ENCODE data around the gene EPS8.

Gene EPS8

DNA sequence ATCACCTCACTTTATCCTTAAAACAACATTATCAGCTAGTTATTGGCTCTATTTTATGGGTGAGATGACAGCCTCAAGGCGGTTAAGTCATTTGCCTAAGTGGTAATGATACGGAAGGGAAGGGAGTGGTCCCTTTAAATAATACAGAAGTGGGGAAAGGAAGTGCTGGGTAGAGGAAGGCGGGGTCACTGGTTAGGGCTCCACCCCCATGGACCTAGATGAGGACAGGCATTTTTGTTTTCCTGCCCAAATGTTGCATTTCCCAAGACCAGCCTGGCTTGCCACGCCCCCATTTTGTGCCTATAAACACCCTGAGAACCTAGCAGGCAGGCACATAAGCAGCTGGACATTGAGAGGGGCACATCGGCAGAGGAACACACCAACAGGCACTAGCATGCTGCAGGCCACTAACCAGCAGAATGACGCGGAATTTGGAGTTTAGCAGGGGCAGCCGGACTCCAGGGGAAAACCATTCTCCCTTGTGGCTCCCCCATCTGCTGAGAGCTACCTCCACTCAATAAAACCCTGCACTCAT, 100.9 kb downstream of the EPS8 start:
- no peak for ATAC-seq

- ATAC-seq = no peak
Measured at GRCh38 chr12:15687583-15687982, 101.6 kb downstream of the EPS8 start.

DNA sequence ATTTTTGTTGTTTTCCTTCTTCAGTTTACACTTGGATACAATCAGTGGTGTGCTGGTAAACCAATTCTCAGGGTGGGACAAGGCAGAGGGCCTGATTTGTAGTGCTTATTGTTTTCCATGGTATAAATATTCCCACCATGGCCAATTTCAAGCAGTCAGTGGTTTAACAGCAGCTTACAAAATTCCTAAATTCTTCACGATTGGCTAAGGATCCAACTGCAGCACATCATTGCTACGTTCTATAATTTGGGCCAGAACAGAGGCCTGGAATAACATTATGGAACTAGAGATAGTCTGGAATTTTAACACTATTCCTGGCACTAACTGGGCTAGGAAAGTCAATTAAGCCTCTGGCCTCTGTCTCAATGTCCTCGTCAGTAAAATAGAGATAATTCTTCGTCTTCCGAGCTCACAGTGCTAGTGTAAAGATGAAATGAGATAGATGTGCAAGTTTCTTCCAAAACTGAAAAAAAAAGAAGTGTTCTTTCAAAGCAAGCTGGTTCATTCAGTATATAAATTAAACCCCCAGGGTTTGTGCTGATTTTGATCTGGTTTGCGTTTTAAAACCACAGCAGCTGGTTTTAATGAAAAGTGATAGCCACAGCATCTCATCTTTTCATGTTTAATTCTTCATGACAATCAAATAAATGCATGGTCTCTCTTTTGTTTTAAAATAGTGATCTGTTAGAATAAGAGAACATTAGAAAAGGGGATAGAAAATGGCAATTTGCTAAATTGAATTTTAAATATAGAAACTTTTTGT, 104.1 kb downstream of the EPS8 start:
- ATAC-seq = no peak

GRCh38 chr12:15682826-15683225, 106.4 kb downstream of the EPS8 start:
- ATAC-seq = no peak

- no peak for ATAC-seq
Measured at GRCh38 chr12:15679151-15679550, 110.0 kb downstream of the EPS8 start.

GRCh38 chr12:15677726-15678201, 111.4 kb downstream of the EPS8 start:
- no peak for ATAC-seq

DNA sequence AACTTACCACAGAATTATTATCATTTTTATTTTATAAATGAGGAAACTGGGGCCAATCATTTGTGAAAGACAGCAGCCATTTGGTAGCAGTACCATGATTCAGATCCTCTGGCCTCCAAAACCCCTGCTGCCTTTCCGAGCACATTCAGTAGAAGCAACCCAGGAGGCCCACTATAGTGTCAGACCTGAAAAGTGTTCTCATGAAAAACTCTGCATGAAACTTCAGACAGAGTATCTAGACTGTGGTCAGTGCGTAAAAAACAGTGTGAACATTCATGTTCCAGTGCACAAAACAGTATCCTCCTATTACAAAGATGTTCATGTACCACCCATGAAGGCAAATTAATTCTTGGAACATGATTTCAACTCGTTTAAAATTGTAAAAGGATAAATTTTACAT, 112.0 kb downstream of the EPS8 start:
- ATAC-seq = no peak

GRCh38 chr12:15672671-15673270, 116.4 kb downstream of the EPS8 start:
- ATAC-seq = no peak

GRCh38 chr12:15670756-15671155, 118.4 kb downstream of the EPS8 start:
- no peak for ATAC-seq

- ATAC-seq = no peak
Measured at GRCh38 chr12:15669256-15669948, 119.8 kb downstream of the EPS8 start.

- no peak for ATAC-seq
Measured at GRCh38 chr12:15664491-15664890, 124.7 kb downstream of the EPS8 start.

DNA sequence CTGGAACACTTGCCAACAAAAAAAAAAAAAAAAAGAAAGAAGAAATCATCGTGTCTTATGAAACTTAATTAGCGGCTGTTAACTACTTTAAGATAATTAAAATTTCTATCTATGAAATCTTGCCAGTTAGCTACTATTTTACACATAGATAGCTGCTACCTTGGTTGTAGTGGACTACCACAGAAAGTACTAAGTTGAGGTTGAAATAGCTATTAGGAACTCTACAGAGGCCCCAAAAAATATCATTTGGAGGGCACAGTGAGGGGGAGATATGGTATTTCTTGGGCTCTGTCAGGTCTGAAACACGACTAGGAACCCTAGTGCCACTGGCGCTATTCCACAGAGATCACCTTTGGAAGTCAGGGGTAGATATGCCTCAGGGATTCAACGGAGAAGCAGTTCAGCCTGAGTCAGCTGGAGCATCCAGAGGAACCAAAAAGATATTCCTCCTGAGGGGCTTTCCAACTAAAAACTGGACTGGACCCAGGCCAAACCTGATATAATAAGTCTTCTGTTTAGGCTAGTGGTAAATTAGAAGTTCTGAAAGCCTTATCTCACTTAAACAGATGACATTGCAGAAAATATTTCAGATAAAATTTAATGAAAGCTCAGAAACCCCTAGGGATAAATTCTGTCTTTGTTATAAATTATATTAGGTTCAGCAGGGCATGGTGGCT, 126.1 kb downstream of the EPS8 start:
- no peak for ATAC-seq

- ATAC-seq = peak in 1 of 2 donors; percentile 27
Measured at GRCh38 chr12:15662303-15662980, 126.7 kb downstream of the EPS8 start.

DNA sequence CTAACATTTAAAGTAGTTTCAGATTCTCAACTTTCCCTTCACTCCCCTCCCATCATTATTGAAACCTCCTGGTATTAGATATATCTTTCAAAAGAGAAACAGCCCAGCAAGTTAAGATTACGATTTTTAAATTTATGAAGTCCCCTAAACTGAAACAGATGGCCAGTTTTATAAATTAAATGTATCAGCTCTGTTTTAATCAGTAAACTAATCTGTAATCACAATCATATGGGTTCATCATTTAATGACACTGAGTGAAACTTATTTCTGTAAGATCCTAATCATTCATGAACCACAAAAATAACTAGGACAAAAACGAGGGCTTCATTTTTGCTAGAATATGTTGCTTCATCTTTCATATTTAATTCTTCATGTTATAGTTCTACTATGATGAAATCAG, 137.8 kb downstream of the EPS8 start:
- ATAC-seq = no peak

- no peak for ATAC-seq
Measured at GRCh38 chr12:15650399-15651128, 138.6 kb downstream of the EPS8 start.

GRCh38 chr12:15649347-15649746, 139.8 kb downstream of the EPS8 start:
- ATAC-seq = no peak

- ATAC-seq = no peak
Measured at GRCh38 chr12:15648558-15648957, 140.6 kb downstream of the EPS8 start.

- ATAC-seq = no peak
Measured at GRCh38 chr12:15646581-15646980, 142.6 kb downstream of the EPS8 start.

DNA sequence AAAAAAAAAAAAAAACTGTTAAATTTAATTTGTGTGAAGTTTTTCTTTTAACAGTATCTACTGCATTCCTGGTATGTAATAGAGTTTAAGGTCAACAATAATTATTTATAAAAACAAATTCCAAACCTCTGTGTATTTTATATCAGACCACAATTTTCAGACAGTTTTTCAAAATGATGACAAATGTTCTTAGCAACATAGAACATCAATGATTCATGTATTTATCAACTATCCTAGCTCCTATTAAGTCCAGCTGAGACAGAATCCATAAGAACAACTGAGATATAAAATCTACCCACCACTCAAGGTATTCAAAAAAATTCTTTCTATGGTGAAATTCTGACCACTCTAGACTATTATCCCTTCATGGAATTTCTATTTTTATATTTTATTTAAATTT, 144.5 kb downstream of the EPS8 start:
- no peak for ATAC-seq

- no peak for ATAC-seq
Measured at GRCh38 chr12:15638231-15638630, 151.0 kb downstream of the EPS8 start.

DNA sequence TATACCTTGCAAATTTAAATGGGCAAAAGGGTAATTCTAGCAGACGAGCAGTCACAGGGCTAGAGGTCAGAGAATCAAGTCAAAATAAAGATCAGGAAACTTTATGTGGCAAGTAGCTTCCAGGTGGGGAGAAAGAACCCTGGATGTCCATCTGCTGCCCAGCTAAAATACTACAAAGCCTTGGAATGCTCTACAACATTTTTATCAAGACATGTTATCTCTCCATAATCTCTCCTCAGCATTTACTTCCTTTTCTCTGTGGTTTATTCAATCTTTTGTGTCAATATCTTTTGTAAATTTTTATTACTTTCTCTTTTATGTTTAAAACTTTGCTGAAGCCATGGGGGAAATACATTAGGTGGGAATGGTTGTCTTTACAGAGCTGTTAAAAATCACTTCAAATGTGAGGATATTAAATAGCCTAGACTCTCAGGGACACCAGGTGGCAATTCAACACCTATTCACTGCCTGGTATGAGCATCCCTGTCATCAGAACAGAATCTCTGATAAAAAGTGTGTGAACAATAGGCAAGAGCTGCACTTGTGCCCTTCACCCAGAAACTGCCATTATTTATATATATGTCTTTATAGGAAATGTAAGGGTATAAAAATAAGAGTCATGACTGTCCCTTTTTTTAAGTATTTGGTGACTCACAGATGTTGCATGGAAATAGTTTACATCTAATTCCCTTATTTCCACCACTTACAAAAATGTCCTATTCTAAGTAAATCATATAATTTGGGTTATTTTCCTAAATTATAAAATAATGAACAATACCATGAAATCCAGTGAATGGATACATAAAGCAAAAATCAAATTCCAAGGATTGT, 152.9 kb downstream of the EPS8 start:
- ATAC-seq = no peak

Data from activated CD4-positive, CD25-positive, alpha-beta regulatory T cell treated with anti-CD3 and anti-CD28 coated beads, Interleukin-2, amount 50 U/mL, for 24 hours (primary cell).